Liver (tissue), 9 donors: ENCODE data around the gene ADPRH. TPM values are rescaled to one million over a fixed set of nuclear protein-coding genes. Genes with fewer than 3 reads are reported as not detected.

Source experiments
- DNase-seq: peaks from one replicate; pipeline ENCODE4 v3.0.0-alpha.2; 2017; ENCODE audit warnings: low spot score
- H3K27ac ChIP-seq, 2 donors: one replicate each; pipeline ENCODE4 v1.7.0; 2013; ENCODE audit warnings: inconsistent platforms in 2 of 2, low read length in 2 of 2, control low read depth in 1 of 2, low read depth in 1 of 2, mild to moderate bottlenecking in 1 of 2
- H3K27me3 ChIP-seq, 4 donors: one replicate each; pipeline versions ENCODE4 v1.6.1 to v1.7.0; 2013; ENCODE audit warnings: low read length in 3 of 4, inconsistent platforms in 1 of 4, mild to moderate bottlenecking in 1 of 4, moderate library complexity in 1 of 4; ENCODE audit not compliant: control insufficient read depth in 4 of 4, insufficient read depth in 4 of 4
- H3K36me3 ChIP-seq, 4 donors: one replicate each; pipeline versions ENCODE4 v1.6.1 to v1.7.0; 2013; ENCODE audit warnings: low read length in 3 of 4, mild to moderate bottlenecking in 3 of 4, low read depth in 1 of 4, moderate library complexity in 1 of 4; ENCODE audit not compliant: control insufficient read depth in 4 of 4, insufficient read depth in 3 of 4
- H3K4me1 ChIP-seq, 4 donors: one replicate each; pipeline versions ENCODE4 v1.6.1 to v1.7.0; 2013; ENCODE audit warnings: low read length in 3 of 4, mild to moderate bottlenecking in 3 of 4, moderate library complexity in 1 of 4; ENCODE audit not compliant: control insufficient read depth in 4 of 4, insufficient read depth in 4 of 4
- H3K4me3 ChIP-seq, 3 donors: one replicate each; pipeline versions ENCODE4 v1.6.1 to v1.7.0; 2013; ENCODE audit warnings: low read length in 3 of 3, control low read depth in 1 of 3, low read depth in 1 of 3, mild to moderate bottlenecking in 1 of 3
- H3K9ac ChIP-seq, 2 donors: one replicate each; pipeline ENCODE4 v1.7.0; 2013; ENCODE audit warnings: low read length in 2 of 2, mild to moderate bottlenecking in 2 of 2, moderate library complexity in 2 of 2, control low read depth in 1 of 2, low read depth in 1 of 2
- H3K9me3 ChIP-seq, 4 donors: one replicate each; pipeline versions ENCODE4 v1.6.1 to v1.7.0; 2013; ENCODE audit warnings: low read length in 3 of 4; ENCODE audit not compliant: control insufficient read depth in 4 of 4
- FOXA1 ChIP-seq: IDR thresholded peaks from 2 replicates; pipeline ENCODE4 v1.6.1; 2016; ENCODE audit warnings: antibody characterized with exemption
- GABPA ChIP-seq, 2 donors: IDR thresholded peaks in 1 of 2; conservative IDR thresholded peaks in 1 of 2; 2 replicates each; pipeline ENCODE4 v1.6.1; 2016; ENCODE audit warnings: antibody characterized with exemption in 2 of 2, mild to moderate bottlenecking in 1 of 2, moderate library complexity in 1 of 2
- HNF4A ChIP-seq, 2 donors: conservative IDR thresholded peaks; 2 replicates each; pipeline ENCODE4 v1.6.1; 2016; ENCODE audit warnings: antibody characterized with exemption in 2 of 2, mild to moderate bottlenecking in 2 of 2
- HNF4G ChIP-seq: IDR thresholded peaks from 2 replicates; pipeline ENCODE4 v1.6.1; 2016; ENCODE audit warnings: antibody characterized with exemption
- JUND ChIP-seq, 2 donors: IDR thresholded peaks; 2 replicates each; pipeline ENCODE4 v1.6.1; 2016; ENCODE audit warnings: antibody characterized with exemption in 2 of 2
- NR2F2 ChIP-seq: IDR thresholded peaks from 2 replicates; pipeline ENCODE4 v1.6.1; 2016; ENCODE audit warnings: antibody characterized with exemption
- RAD21 ChIP-seq, 2 donors: IDR thresholded peaks; 2 replicates each; pipeline ENCODE4 v1.6.1; 2016; ENCODE audit warnings: antibody characterized with exemption in 2 of 2, mild to moderate bottlenecking in 2 of 2
- RXRA ChIP-seq, 2 donors: IDR thresholded peaks; 2 replicates each; pipeline ENCODE4 v1.6.1; 2017 to 2018; ENCODE audit warnings: antibody characterized with exemption in 2 of 2, mild to moderate bottlenecking in 1 of 2
- SP1 ChIP-seq: IDR thresholded peaks from 2 replicates; pipeline ENCODE4 v1.6.1; 2018; ENCODE audit warnings: antibody characterized with exemption, mild to moderate bottlenecking
- TAF1 ChIP-seq: conservative IDR thresholded peaks from 2 replicates; pipeline ENCODE4 v1.6.1; 2016; ENCODE audit warnings: antibody characterized with exemption, mild to moderate bottlenecking
- YY1 ChIP-seq: IDR thresholded peaks from 2 replicates; pipeline ENCODE4 v1.6.1; 2016; ENCODE audit warnings: antibody characterized with exemption, mild to moderate bottlenecking
- WGBS: extraction: QIAGEN DNeasy Blood & Tissue Kit; methylation state at CpG from one replicate; pipeline ENCODE4 v1.1.7; 2013; 5-methylcytosine and 5-hydroxymethylcytosine counted together
- polyA plus RNA-seq, 2 donors: library from polyadenylated mRNA; stranded (reverse) in 1 of 2; unstranded in 1 of 2; fragments of 200-250 nt in 1 of 2; fragments of >200 nt in 1 of 2; fragmentation: Nextera tagmentation in 1 of 2; extraction: Ambion mirVana in 1 of 2; gene quantifications; one replicate each; pipeline versions ENCODE4 v1.2.1 to v1.2.3, GENCODE V29; 2013 to 2015
- total RNA-seq, 2 donors: library from RNA; depleted of rRNA; stranded (reverse); fragments of >200 nt; gene quantifications; one replicate each; pipeline ENCODE4 v1.2.3, GENCODE V29; 2014
- TF ChIP-seq, protein P1 (sequence below): IDR thresholded peaks from 2 replicates; pipeline ENCODE4 v1.6.1; 2016; ENCODE audit warnings: antibody characterized with exemption, mild to moderate bottlenecking
- TF ChIP-seq, protein P2 (sequence below): IDR thresholded peaks from 2 replicates; pipeline ENCODE4 v1.6.1; 2016; ENCODE audit warnings: antibody characterized with exemption
- TF ChIP-seq, protein P3 (sequence below): IDR thresholded peaks from 2 replicates; pipeline ENCODE4 v1.6.1; 2016; ENCODE audit warnings: antibody characterized with exemption
- TF ChIP-seq, protein P4 (sequence below): fragments of 150-350 bp; IDR thresholded peaks from 2 replicates; pipeline ENCODE4 v1.5.1; 2017; ENCODE audit warnings: improper control_type of control experiment, low read depth, low read length; ENCODE audit not compliant: missing input control
- TF ChIP-seq, protein P5 (sequence below): IDR thresholded peaks from 2 replicates; pipeline ENCODE4 v1.6.1; 2016; ENCODE audit warnings: antibody characterized with exemption
- donor health status: healthy.
- donor health status: healthy.
- donor health status: healthy.
- donor health status: healthy.
- donor health status: healthy.

ADPRH gene
- total and polyA plus RNA-seq, 4 donors: 0.89 to 3.8 (median 2.4) TPM

DNA sequence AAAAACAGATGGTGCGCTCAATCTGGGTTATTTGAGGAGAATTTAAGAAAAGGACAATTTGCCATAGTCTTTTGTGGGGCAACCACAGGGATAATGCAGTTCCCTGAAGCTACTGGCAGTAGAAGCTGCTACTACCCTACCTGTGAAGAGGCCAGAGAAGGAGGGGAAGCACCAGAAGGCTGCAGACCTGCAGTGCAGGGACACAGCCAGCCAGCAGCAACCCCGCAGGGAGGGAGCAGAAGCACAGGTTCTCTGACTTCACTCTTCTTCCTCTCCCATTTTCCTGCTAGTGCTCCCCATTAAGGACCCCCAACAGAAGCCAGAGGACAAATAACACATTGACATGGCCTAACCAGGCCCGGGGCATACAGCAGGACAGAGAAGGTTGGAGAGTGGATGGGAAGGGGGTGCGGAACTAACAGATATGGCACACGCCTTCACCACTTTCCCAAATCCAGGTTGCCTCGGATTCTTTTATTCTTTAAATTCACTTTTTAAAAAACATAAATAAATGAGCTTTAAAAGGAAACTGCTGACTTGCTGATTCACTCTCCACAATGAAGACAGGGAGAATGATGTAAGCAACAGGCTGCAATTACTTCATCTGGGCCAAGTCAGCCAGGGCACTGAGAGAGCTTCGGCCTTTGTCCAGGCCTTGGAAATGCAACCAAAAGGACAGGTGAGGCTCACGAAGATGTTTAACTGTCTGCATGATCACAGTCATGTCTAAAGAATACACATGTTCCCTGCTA lies 51.0 kb downstream of the ADPRH start:
- H3K9me3 ChIP-seq: no peaks in the 10 kb centered on the region
- peak in 1 of 2 donors; percentile 40 for TF ChIP-seq HNF4A (conservative IDR thresholded peaks at IDR 0.05)
- no peak for TF ChIP-seq JUND (IDR thresholded peaks at IDR 0.05)
- no peak overlapping the region for H3K27ac ChIP-seq
- no peaks in the 10 kb centered on the region for H3K27me3 ChIP-seq
- H3K4me1 ChIP-seq: no peaks in the 10 kb centered on the region
- DNase-seq: no peak
- 88% methylated on average over 8 of the region's 8 CpGs for WGBS
- no peak overlapping the region for H3K9ac ChIP-seq
- H3K4me3 ChIP-seq: no peak overlapping the region
- H3K36me3 ChIP-seq: peaks cover 0 to 3% (median 0%) of the 10 kb centered on the region in 4 donors

DNA sequence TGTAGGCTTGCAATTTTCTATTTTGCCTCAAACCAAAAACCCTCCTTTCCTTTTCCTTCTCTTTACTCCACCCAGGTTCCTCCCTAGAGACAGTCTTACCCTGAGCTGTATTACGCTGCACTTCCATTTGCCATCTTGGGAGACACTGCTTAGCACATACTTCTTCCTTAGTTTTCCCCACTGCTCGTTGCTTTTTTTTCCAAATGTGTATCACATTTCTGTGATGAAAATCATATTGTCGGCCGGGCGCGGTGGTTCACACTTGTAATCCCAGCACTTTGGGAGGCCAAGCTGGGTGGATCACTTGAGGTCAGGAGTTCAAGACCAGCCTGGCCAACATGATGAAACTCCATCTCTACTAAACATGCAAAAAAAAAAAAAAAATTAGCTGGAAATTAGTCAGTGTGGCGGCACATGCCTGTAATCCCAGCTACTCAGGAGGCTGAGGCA lies 51.6 kb downstream of the ADPRH start:
- Histone ChIP-seq H3K27ac (no peak overlapping the region), H3K9me3 (no peaks in the 10 kb centered on the region), H3K9ac (no peak overlapping the region), H3K36me3 (peaks cover 0 to 3% (median 0%) of the 10 kb centered on the region in 4 donors), H3K27me3 (no peaks in the 10 kb centered on the region), H3K4me1 (no peaks in the 10 kb centered on the region), H3K4me3 (no peak overlapping the region)
- 92% methylated on average over 7 of the region's 7 CpGs for WGBS
- DNase-seq: no peak
- no peak for TF ChIP-seq RXRA (IDR thresholded peaks at IDR 0.05)
- TF ChIP-seq NR2F2: no peak
- no peak for TF ChIP-seq SP1
- TF ChIP-seq YY1: no peak
- TF ChIP-seq RAD21 (IDR thresholded peaks at IDR 0.05): no peak
- TF ChIP-seq HNF4G: no peak
- TF ChIP-seq, protein P1, sequence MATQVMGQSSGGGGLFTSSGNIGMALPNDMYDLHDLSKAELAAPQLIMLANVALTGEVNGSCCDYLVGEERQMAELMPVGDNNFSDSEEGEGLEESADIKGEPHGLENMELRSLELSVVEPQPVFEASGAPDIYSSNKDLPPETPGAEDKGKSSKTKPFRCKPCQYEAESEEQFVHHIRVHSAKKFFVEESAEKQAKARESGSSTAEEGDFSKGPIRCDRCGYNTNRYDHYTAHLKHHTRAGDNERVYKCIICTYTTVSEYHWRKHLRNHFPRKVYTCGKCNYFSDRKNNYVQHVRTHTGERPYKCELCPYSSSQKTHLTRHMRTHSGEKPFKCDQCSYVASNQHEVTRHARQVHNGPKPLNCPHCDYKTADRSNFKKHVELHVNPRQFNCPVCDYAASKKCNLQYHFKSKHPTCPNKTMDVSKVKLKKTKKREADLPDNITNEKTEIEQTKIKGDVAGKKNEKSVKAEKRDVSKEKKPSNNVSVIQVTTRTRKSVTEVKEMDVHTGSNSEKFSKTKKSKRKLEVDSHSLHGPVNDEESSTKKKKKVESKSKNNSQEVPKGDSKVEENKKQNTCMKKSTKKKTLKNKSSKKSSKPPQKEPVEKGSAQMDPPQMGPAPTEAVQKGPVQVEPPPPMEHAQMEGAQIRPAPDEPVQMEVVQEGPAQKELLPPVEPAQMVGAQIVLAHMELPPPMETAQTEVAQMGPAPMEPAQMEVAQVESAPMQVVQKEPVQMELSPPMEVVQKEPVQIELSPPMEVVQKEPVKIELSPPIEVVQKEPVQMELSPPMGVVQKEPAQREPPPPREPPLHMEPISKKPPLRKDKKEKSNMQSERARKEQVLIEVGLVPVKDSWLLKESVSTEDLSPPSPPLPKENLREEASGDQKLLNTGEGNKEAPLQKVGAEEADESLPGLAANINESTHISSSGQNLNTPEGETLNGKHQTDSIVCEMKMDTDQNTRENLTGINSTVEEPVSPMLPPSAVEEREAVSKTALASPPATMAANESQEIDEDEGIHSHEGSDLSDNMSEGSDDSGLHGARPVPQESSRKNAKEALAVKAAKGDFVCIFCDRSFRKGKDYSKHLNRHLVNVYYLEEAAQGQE: no peak
- TF ChIP-seq, protein P2, sequence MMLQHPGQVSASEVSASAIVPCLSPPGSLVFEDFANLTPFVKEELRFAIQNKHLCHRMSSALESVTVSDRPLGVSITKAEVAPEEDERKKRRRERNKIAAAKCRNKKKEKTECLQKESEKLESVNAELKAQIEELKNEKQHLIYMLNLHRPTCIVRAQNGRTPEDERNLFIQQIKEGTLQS: no peak
- TF ChIP-seq GABPA (IDR thresholded peaks at IDR 0.05 in 1 of 2, conservative IDR thresholded peaks at IDR 0.05 in 1 of 2): no peak
- TF ChIP-seq, protein P3, sequence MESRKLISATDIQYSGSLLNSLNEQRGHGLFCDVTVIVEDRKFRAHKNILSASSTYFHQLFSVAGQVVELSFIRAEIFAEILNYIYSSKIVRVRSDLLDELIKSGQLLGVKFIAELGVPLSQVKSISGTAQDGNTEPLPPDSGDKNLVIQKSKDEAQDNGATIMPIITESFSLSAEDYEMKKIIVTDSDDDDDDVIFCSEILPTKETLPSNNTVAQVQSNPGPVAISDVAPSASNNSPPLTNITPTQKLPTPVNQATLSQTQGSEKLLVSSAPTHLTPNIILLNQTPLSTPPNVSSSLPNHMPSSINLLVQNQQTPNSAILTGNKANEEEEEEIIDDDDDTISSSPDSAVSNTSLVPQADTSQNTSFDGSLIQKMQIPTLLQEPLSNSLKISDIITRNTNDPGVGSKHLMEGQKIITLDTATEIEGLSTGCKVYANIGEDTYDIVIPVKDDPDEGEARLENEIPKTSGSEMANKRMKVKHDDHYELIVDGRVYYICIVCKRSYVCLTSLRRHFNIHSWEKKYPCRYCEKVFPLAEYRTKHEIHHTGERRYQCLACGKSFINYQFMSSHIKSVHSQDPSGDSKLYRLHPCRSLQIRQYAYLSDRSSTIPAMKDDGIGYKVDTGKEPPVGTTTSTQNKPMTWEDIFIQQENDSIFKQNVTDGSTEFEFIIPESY: no peak
- TF ChIP-seq, protein P4, sequence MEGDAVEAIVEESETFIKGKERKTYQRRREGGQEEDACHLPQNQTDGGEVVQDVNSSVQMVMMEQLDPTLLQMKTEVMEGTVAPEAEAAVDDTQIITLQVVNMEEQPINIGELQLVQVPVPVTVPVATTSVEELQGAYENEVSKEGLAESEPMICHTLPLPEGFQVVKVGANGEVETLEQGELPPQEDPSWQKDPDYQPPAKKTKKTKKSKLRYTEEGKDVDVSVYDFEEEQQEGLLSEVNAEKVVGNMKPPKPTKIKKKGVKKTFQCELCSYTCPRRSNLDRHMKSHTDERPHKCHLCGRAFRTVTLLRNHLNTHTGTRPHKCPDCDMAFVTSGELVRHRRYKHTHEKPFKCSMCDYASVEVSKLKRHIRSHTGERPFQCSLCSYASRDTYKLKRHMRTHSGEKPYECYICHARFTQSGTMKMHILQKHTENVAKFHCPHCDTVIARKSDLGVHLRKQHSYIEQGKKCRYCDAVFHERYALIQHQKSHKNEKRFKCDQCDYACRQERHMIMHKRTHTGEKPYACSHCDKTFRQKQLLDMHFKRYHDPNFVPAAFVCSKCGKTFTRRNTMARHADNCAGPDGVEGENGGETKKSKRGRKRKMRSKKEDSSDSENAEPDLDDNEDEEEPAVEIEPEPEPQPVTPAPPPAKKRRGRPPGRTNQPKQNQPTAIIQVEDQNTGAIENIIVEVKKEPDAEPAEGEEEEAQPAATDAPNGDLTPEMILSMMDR: no peak
- no peak for TF ChIP-seq TAF1
- TF ChIP-seq, protein P5, sequence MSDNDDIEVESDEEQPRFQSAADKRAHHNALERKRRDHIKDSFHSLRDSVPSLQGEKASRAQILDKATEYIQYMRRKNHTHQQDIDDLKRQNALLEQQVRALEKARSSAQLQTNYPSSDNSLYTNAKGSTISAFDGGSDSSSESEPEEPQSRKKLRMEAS: no peak
- no peak for TF ChIP-seq FOXA1
